PC-3 (cell line): ENCODE results near the gene FMNL2. TPM values are rescaled to one million over a fixed set of nuclear protein-coding genes. Genes with fewer than 3 reads are reported as not detected.

Experiments used
- ATAC-seq: fragments of 200-7000 bp; cut with Tn5 transposase; 2 replicates; pipeline ENCODE4 v1.9.1; 2020; ENCODE audit warnings: mild to moderate bottlenecking, moderate library complexity
- BruUV-seq: library from RNA; stranded (reverse); fragments of 400-500 nt; replicated peaks from 2 replicates; lab custom pipeline; 2021; lab: Mats Ljungman, UMichigan
- CTCF ChIA-PET: fragments of 300-600 bp; sonication (Branson Sonifier 250); formaldehyde crosslinking; loops from one replicate; lab custom pipeline; 2022; ENCODE audit warnings: antibody characterized with exemption; lab: Charles Lee
- POLR2A ChIA-PET: fragments of 300-600 bp; sonication (Branson Sonifier 250); formaldehyde crosslinking; loops from one replicate; lab custom pipeline; 2022; ENCODE audit warnings: antibody characterized with exemption; ENCODE audit not compliant: unreplicated experiment; lab: Charles Lee
- DNase-seq: peaks from one replicate; pipeline ENCODE4 v3.0.0-alpha.2; 2015
- H2AFZ ChIP-seq: fragments of 300-600 bp; sonication (generic); 2 replicates; pipeline ENCODE4 v1.6.0; 2016; ENCODE audit warnings: antibody characterized with exemption, low read length
- H3F3A ChIP-seq: fragments of 300-600 bp; sonication (generic); one replicate; pipeline ENCODE4 v1.6.0; 2017; ENCODE audit warnings: antibody characterized with exemption, low read length, control low read depth, mild to moderate bottlenecking; ENCODE audit not compliant: unreplicated experiment
- H3K27ac ChIP-seq: fragments of 300-600 bp; sonication (generic); 2 replicates; pipeline ENCODE4 v1.5.1; 2016; ENCODE audit warnings: mild to moderate bottlenecking, low read length
- H3K27me3 ChIP-seq: fragments of 300-600 bp; sonication (generic); 2 replicates; pipeline ENCODE4 v1.6.1; 2016; ENCODE audit warnings: low read length, mixed read lengths
- H3K36me3 ChIP-seq: fragments of 300-600 bp; sonication (generic); 2 replicates; pipeline ENCODE4 v1.6.1; 2016; ENCODE audit warnings: low read depth, mixed run types, low read length, mixed read lengths
- H3K4me1 ChIP-seq: fragments of 300-600 bp; sonication (generic); 2 replicates; pipeline ENCODE4 v1.5.1; 2016; ENCODE audit warnings: low read length; ENCODE audit not compliant: insufficient read depth
- H3K4me2 ChIP-seq: fragments of 300-600 bp; sonication (generic); 2 replicates; pipeline ENCODE4 v1.6.0; 2016; ENCODE audit warnings: low read length
- H3K4me3 ChIP-seq: fragments of 300-600 bp; sonication (generic); 2 replicates; pipeline ENCODE4 v1.5.1; 2016; ENCODE audit warnings: mild to moderate bottlenecking, low read length, mixed read lengths
- H3K79me2 ChIP-seq: fragments of 300-600 bp; sonication (generic); 2 replicates; pipeline ENCODE4 v1.6.1; 2017; ENCODE audit warnings: low read length, mixed read lengths
- H3K9ac ChIP-seq: fragments of 300-600 bp; sonication (generic); 2 replicates; pipeline ENCODE4 v1.6.0; 2016; ENCODE audit warnings: mild to moderate bottlenecking, low read length
- H3K9me2 ChIP-seq: fragments of 300-600 bp; sonication (generic); replicated peaks from 2 replicates; pipeline ENCODE4 v1.6.1; 2016; ENCODE audit warnings: mixed run types, low read length, mixed read lengths
- H3K9me3 ChIP-seq: fragments of 300-600 bp; sonication (generic); 2 replicates; pipeline ENCODE4 v1.6.1; 2016; ENCODE audit warnings: low read length, mixed read lengths
- H4K20me1 ChIP-seq: fragments of 300-600 bp; sonication (generic); 2 replicates; pipeline ENCODE4 v1.6.1; 2016; ENCODE audit warnings: low read length, mixed read lengths
- EZH2 ChIP-seq: fragments of 300-600 bp; sonication (generic); IDR thresholded peaks from one replicate; pipeline ENCODE4 v1.6.1; 2017; ENCODE audit warnings: antibody characterized with exemption, mild to moderate bottlenecking, low read length; ENCODE audit not compliant: unreplicated experiment
- EZH2phosphoT487 ChIP-seq: fragments of 300-600 bp; sonication (generic); IDR thresholded peaks from 2 replicates; pipeline ENCODE4 v1.6.1; 2018; ENCODE audit warnings: mild to moderate bottlenecking, antibody characterized with exemption, low read length, borderline replicate concordance
- intact Hi-C: fragments of 100-400 bp; cut with micrococcal nuclease; formaldehyde crosslinking; loops from 2 replicates; pipeline ENCODE4 v1.9.0; 2023
- total RNA-seq: library from RNA; depleted of rRNA; stranded (reverse); fragments of >200 nt; gene quantifications from 2 replicates; pipeline ENCODE4 v1.2.3, GENCODE V29; 2014
- TF ChIP-seq, protein P1 (sequence below): fragments of 300-600 bp; sonication (generic); conservative IDR thresholded peaks from 2 replicates; pipeline ENCODE4 v1.5.1; 2017; ENCODE audit warnings: antibody characterized with exemption, low read depth, mild to moderate bottlenecking, low read length

FMNL2 gene
- total RNA-seq, 1 experiment from 2014 or later: 15.8 TPM

DNA sequence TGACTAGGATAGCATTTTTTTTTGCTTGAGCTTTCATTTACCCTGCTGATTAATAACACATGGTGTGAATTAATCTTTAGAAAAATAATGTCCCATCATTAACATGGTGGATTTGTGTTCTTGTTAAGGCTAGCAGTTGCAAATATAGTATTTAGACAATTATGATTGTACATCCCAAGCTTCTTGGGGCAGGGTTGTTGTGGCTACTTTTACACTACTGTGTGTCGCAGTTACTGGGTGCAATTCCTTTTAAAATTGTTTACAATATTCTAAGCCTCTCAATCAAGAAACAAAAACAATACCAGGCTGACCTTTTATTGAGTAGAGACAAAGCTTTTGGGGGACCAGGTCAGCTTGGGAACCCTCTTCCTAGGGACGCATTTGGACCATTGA lies 2.5 kb downstream of the FMNL2 start:
- no peak overlapping the region for H3K9ac ChIP-seq

DNA sequence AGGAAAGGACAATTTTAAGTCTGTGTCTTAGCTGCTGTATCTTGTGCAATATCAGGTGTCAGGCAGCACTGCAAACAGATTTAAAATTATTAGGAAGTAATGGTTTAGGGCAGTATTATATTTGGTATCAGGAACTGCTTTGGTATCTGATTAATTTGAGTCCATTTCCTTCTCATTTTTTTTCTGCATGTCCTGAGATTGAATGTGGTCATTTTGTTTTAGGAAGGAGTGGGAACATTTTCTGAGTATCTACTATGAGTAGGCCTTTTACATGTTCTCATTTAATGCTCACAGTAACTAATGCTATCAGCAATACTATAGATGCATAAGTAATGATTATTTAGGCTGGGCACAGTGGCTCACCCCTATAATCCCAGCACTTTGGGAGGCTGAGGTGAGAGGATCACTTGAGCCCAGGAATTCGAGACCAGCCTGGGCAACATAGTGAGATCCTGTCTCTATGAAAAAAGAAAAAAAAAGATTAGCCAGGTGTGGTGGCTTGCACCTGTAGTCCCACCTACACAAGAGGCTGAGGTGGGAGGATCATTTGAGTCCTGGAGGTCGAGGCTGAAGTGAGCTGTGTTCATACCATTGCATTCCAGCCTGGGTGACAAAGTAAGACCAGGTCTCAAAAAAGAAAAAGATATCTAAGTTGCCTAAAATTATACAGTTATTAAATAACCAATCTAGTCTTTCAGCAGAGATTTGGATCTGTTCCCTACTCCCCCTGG lies 4.7 kb downstream of the FMNL2 start:
- Histone ChIP-seq H2AFZ (no peak overlapping the region), H3K4me3 (no peak overlapping the region), H3K27me3 (no peaks in the 10 kb centered on the region), H3K79me2 (peaks cover 75% of the 10 kb centered on the region), H3K4me1 (peaks cover 26% of the 10 kb centered on the region), H3K9ac (no peak overlapping the region), H4K20me1 (peaks cover 17% of the 10 kb centered on the region; the same call in 1 of the 2 replicates), H3K4me2 (0 out of 2 replicates have a peak overlapping the region, but pooled peaks have one; percentile 8), H3K36me3 (0 out of 2 replicates have a peak, but pooled peaks cover 4% of the 10 kb centered on the region), H3K27ac (no peak overlapping the region), H3K9me3 (no peaks in the 10 kb centered on the region), H3F3A (no peaks in the 10 kb centered on the region), H3K9me2 (no peaks in the 10 kb centered on the region)
- CTCF ChIA-PET: no interaction called here
- DNase-seq (no peak), ATAC-seq (no peak)
- intact Hi-C loops: loop anchor here (5.0 to 10.0 kb wide), 2 partner anchors 83 to 105 kb away; no protein-coding TSS in a partner anchor
- POLR2A ChIA-PET: no interaction called here
- BruUV-seq: no TSS peak
- no peak for TF ChIP-seq EZH2phosphoT487
- TF ChIP-seq EZH2: no peak
- TF ChIP-seq, protein P1, sequence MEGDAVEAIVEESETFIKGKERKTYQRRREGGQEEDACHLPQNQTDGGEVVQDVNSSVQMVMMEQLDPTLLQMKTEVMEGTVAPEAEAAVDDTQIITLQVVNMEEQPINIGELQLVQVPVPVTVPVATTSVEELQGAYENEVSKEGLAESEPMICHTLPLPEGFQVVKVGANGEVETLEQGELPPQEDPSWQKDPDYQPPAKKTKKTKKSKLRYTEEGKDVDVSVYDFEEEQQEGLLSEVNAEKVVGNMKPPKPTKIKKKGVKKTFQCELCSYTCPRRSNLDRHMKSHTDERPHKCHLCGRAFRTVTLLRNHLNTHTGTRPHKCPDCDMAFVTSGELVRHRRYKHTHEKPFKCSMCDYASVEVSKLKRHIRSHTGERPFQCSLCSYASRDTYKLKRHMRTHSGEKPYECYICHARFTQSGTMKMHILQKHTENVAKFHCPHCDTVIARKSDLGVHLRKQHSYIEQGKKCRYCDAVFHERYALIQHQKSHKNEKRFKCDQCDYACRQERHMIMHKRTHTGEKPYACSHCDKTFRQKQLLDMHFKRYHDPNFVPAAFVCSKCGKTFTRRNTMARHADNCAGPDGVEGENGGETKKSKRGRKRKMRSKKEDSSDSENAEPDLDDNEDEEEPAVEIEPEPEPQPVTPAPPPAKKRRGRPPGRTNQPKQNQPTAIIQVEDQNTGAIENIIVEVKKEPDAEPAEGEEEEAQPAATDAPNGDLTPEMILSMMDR: no peak

More for the DNA sequence above, 2.5 kb downstream of the FMNL2 start:
- ATAC-seq (no peak), DNase-seq (no peak)
- no peaks in the 10 kb centered on the region for H3F3A ChIP-seq
- no peaks in the 10 kb centered on the region for H3K36me3 ChIP-seq
- no TSS peak for BruUV-seq
- H3K27ac ChIP-seq: no peak overlapping the region
- ChIA-PET CTCF (no interaction called here), POLR2A (interaction anchor here (0.6 kb wide), 1 partner anchor 28 kb away, joined by 6 read pairs; no protein-coding TSS in a partner anchor)
- H3K4me3 ChIP-seq: peak overlapping the region; percentile 84
- intact Hi-C loops: loop anchor here (2.0 to 10.0 kb wide), 3 partner anchors 85 to 289 kb away; no protein-coding TSS in a partner anchor
- peak overlapping the region; percentile 88 for H3K4me2 ChIP-seq
- TF ChIP-seq, protein P1: no peak
- no peak for TF ChIP-seq EZH2
- TF ChIP-seq EZH2phosphoT487: no peak
- no peaks in the 10 kb centered on the region for H3K9me2 ChIP-seq
- no peaks in the 10 kb centered on the region for H3K9me3 ChIP-seq
- H4K20me1 ChIP-seq: peaks cover 17% of the 10 kb centered on the region; the same call in 1 of the 2 replicates
- peaks cover 70% of the 10 kb centered on the region for H3K79me2 ChIP-seq
- no peak overlapping the region for H2AFZ ChIP-seq
- peaks cover 33% of the 10 kb centered on the region for H3K4me1 ChIP-seq
- no peaks in the 10 kb centered on the region for H3K27me3 ChIP-seq
